Karpas-422 (cell line): ENCODE results near the gene MXRA8. TPM values are rescaled to one million over a fixed set of nuclear protein-coding genes. Genes with fewer than 3 reads are reported as not detected.

ENCODE experiments used
- DNase-seq: peaks from one replicate; pipeline ENCODE4 v3.0.0-alpha.2; 2015
- H2AFZ ChIP-seq: fragments of 200-600 bp; sonication (generic); 2 replicates; pipeline ENCODE4 v1.6.1; 2014; ENCODE audit warnings: antibody characterized with exemption, low read length, mixed read lengths
- H3K27ac ChIP-seq: fragments of 200-600 bp; sonication (generic); 2 replicates; pipeline ENCODE4 v1.5.1; 2014; ENCODE audit warnings: mild to moderate bottlenecking, low read length, moderate library complexity
- H3K27me3 ChIP-seq: fragments of 200-600 bp; sonication (generic); 2 replicates; pipeline ENCODE4 v1.6.1; 2014; ENCODE audit warnings: low read length, mixed read lengths
- H3K36me3 ChIP-seq: fragments of 200-600 bp; sonication (generic); 2 replicates; pipeline ENCODE4 v1.6.1; 2014; ENCODE audit warnings: low read length, mixed read lengths; ENCODE audit not compliant: insufficient read depth
- H3K4me1 ChIP-seq: fragments of 200-600 bp; sonication (generic); 2 replicates; pipeline ENCODE4 v1.6.1; 2014; ENCODE audit warnings: mild to moderate bottlenecking, low read length, mixed read lengths
- H3K4me2 ChIP-seq: fragments of 200-600 bp; sonication (generic); 2 replicates; pipeline ENCODE4 v1.6.1; 2014; ENCODE audit warnings: low read length, low read depth, mild to moderate bottlenecking; ENCODE audit not compliant: poor library complexity, severe bottlenecking
- H3K4me3 ChIP-seq: fragments of 200-600 bp; sonication (generic); 2 replicates; pipeline ENCODE4 v1.5.1; 2014; ENCODE audit warnings: mild to moderate bottlenecking, antibody characterized with exemption, low read length, mixed read lengths
- H3K79me2 ChIP-seq: fragments of 200-600 bp; sonication (generic); 2 replicates; pipeline ENCODE4 v1.6.1; 2014; ENCODE audit warnings: mild to moderate bottlenecking, low read length, mixed read lengths
- H3K9ac ChIP-seq: fragments of 200-600 bp; sonication (generic); 2 replicates; pipeline ENCODE4 v1.6.0; 2014; ENCODE audit warnings: low read length
- H3K9me2 ChIP-seq: fragments of 200-600 bp; sonication (generic), shearing (Covaris generic); replicated peaks from 2 replicates; pipeline ENCODE4 v1.6.0; 2014; ENCODE audit warnings: mild to moderate bottlenecking, low read length, moderate library complexity; ENCODE audit not compliant: insufficient read depth
- H3K9me3 ChIP-seq: fragments of 300-700, 200-600 bp; sonication (generic); 2 replicates; pipeline ENCODE4 v1.6.1; 2014; ENCODE audit warnings: low read length, mixed read lengths
- H4K20me1 ChIP-seq: fragments of 200-600 bp; sonication (generic); 2 replicates; pipeline ENCODE4 v1.6.1; 2014; ENCODE audit warnings: mild to moderate bottlenecking, antibody characterized with exemption, low read length, low read depth; ENCODE audit not compliant: insufficient read depth
- total RNA-seq: library from RNA; depleted of rRNA; stranded (reverse); fragments of >200 nt; shearing (Covaris generic); gene quantifications from 2 replicates; pipeline ENCODE4 v1.2.3, GENCODE V29; 2014; ENCODE audit warnings: low replicate concordance

Gene MXRA8
- total RNA-seq, 1 experiment from 2014 or later, result not detected

DNA sequence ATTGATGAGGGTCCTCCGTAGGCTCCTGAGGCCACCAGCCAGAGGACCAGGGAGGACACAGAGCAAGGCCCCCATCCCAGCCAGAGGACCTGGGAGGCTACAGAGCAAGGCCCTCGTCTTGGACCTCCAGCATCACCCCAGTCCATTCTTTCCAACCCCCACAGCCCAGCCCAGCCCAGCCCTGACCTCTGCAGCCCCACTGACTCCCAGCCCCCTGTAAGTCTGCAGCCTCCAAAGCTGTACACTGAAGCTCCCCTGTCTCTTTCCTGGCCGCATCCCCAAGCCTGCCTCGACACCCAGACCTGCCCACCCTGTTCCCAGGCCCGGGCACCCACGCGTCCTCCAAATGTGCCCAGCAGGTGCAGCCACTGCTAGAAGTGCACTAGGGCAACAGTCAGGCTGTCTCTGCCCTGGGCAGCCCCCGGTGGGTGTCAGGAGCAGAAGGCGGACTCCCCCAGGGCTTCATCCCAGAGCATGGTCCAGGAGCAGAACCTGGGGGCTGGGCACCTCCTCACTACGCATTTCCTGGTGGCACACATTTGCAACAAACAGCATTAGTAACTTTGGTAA lies 11.2 kb downstream of the MXRA8 start:
- Histone ChIP-seq H3K79me2 (peaks cover 58% of the 10 kb centered on the region), H3K4me2 (peak overlapping the region; percentile 94)

GRCh38 chr1:1346501-1346890 lies 11.9 kb downstream of the MXRA8 start:
- Histone ChIP-seq H3K9ac (peak overlapping the region; percentile 99; the same call in 1 of the 2 replicates), H3K27me3 (no peaks in the 10 kb centered on the region), H3K36me3 (no peaks in the 10 kb centered on the region; the same call in 1 of the 2 replicates), H2AFZ (no peak overlapping the region), H3K27ac (no peak overlapping the region), H4K20me1 (peaks cover 39% of the 10 kb centered on the region; the same call in 1 of the 2 replicates), H3K4me3 (peak overlapping the region; percentile 99; the same call in 1 of the 2 replicates), H3K4me1 (peaks cover 36% of the 10 kb centered on the region), H3K9me2 (no peaks in the 10 kb centered on the region), H3K79me2 (peaks cover 58% of the 10 kb centered on the region), H3K4me2 (peak overlapping the region; percentile 94), H3K9me3 (no peaks in the 10 kb centered on the region)
- no peak for DNase-seq

More for the DNA sequence above, 11.2 kb downstream of the MXRA8 start:
- Histone ChIP-seq H3K9me3 (no peaks in the 10 kb centered on the region), H3K9ac (peak overlapping the region; percentile 99), H3K4me3 (peak overlapping the region; percentile 99), H4K20me1 (peaks cover 43% of the 10 kb centered on the region; the same call in 1 of the 2 replicates), H2AFZ (no peak overlapping the region), H3K4me1 (peaks cover 42% of the 10 kb centered on the region), H3K36me3 (no peaks in the 10 kb centered on the region; the same call in 1 of the 2 replicates), H3K27ac (peak overlapping the region; percentile 86), H3K9me2 (no peaks in the 10 kb centered on the region), H3K27me3 (no peaks in the 10 kb centered on the region)
- DNase-seq, result no peak

GRCh38 chr1:1345860-1346500 lies 12.4 kb downstream of the MXRA8 start:
- peak overlapping the region; percentile 20 for H3K9ac ChIP-seq
- H3K9me3 ChIP-seq, result no peaks in the 10 kb centered on the region
- no peak overlapping the region for H2AFZ ChIP-seq
- no peaks in the 10 kb centered on the region; the same call in 1 of the 2 replicates for H3K36me3 ChIP-seq
- peaks cover 39% of the 10 kb centered on the region; the same call in 1 of the 2 replicates for H4K20me1 ChIP-seq
- peaks cover 58% of the 10 kb centered on the region for H3K79me2 ChIP-seq
- no peak overlapping the region for H3K4me3 ChIP-seq
- no peak overlapping the region for H3K27ac ChIP-seq
- peak overlapping the region; percentile 7 for H3K4me2 ChIP-seq
- no peak for DNase-seq
- no peaks in the 10 kb centered on the region for H3K27me3 ChIP-seq
- peaks cover 34% of the 10 kb centered on the region for H3K4me1 ChIP-seq
- H3K9me2 ChIP-seq, result no peaks in the 10 kb centered on the region

DNA sequence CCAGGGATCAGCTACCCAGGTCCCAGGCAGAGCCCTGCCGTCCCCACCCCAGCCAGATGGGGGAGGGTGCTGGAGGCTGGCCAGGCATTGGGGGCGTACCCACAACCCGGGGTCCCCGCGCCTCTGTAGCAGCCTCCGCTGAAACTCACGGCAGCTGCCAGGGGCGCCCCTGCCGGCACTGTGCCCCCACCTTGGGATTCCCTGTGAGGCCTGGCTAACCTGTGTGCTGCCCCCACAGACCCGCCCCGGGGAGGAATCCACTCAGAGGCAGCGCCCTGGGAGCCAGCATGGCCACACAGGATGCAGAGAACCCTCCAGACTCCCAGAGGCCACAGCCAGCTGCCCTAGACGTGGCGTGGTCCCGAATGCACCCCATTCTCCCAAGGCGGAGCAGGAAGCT lies 13.0 kb downstream of the MXRA8 start:
- H3K4me2 ChIP-seq, result peak overlapping the region; percentile 7
- peaks cover 3% of the 10 kb centered on the region; the same call in 1 of the 2 replicates for H3K36me3 ChIP-seq
- no peaks in the 10 kb centered on the region for H3K9me2 ChIP-seq
- no peaks in the 10 kb centered on the region for H3K27me3 ChIP-seq
- H2AFZ ChIP-seq, result no peak overlapping the region
- peaks cover 58% of the 10 kb centered on the region for H3K79me2 ChIP-seq
- H3K9me3 ChIP-seq, result no peaks in the 10 kb centered on the region
- peak overlapping the region; percentile 20; the same call in 1 of the 2 replicates for H3K9ac ChIP-seq
- peaks cover 34% of the 10 kb centered on the region for H3K4me1 ChIP-seq
- no peak for DNase-seq
- H3K27ac ChIP-seq, result no peak overlapping the region
- peaks cover 39% of the 10 kb centered on the region; the same call in 1 of the 2 replicates for H4K20me1 ChIP-seq
- H3K4me3 ChIP-seq, result no peak overlapping the region

DNA sequence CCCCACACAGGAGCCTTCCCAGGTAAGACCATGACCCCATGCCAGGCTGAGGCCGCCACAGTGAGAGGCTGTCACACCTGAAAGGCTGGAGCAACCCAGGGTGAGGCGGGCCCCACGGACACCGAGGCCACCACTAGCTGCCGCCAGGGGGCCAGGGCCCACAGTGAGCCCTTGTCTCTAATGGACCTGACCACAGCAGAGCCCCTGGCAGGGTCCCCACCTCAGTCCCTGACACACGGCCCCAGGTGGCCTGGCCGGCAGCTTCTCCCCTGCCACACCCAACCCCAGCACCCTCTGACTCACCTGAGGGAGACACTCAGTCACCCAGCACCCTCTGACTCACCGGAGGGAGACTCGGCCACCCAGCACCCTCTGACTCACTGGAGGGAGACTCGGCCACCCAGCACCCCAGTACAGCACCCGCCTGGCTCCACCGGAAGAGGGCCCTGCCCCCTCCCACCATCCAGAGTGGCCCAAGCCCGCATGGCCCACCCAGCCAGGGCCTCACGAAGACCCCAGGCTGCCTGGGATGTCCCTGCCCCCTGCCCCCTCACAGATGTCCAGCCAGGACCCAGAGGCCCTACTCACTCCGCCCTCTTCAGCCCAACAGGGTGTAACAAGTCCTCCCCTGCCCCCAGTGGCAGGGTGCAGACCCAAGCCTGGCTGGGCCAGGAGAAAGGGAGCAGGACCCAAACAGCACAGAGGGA lies 13.5 kb downstream of the MXRA8 start:
- no peak overlapping the region for H3K27ac ChIP-seq
- no peaks in the 10 kb centered on the region for H3K9me3 ChIP-seq
- no peaks in the 10 kb centered on the region for H3K27me3 ChIP-seq
- peaks cover 58% of the 10 kb centered on the region for H3K79me2 ChIP-seq
- peaks cover 39% of the 10 kb centered on the region; the same call in 1 of the 2 replicates for H4K20me1 ChIP-seq
- peaks cover 3% of the 10 kb centered on the region; the same call in 1 of the 2 replicates for H3K36me3 ChIP-seq
- no peaks in the 10 kb centered on the region for H3K9me2 ChIP-seq
- no peak overlapping the region for H3K4me2 ChIP-seq
- peak; percentile 71 for DNase-seq
- H2AFZ ChIP-seq, result no peak overlapping the region
- H3K4me3 ChIP-seq, result no peak overlapping the region
- H3K4me1 ChIP-seq, result peaks cover 34% of the 10 kb centered on the region
- no peak overlapping the region for H3K9ac ChIP-seq

- H3K4me1 ChIP-seq, result peaks cover 34% of the 10 kb centered on the region
- no peak overlapping the region for H2AFZ ChIP-seq
- H3K9me3 ChIP-seq, result no peaks in the 10 kb centered on the region
- no peak overlapping the region for H3K27ac ChIP-seq
- H3K9ac ChIP-seq, result no peak overlapping the region
- no peak overlapping the region for H3K4me2 ChIP-seq
- H3K27me3 ChIP-seq, result no peaks in the 10 kb centered on the region
- H3K4me3 ChIP-seq, result no peak overlapping the region
- peaks cover 3% of the 10 kb centered on the region; the same call in 1 of the 2 replicates for H3K36me3 ChIP-seq
- peaks cover 39% of the 10 kb centered on the region; the same call in 1 of the 2 replicates for H4K20me1 ChIP-seq
- no peak for DNase-seq
- peaks cover 58% of the 10 kb centered on the region for H3K79me2 ChIP-seq
- no peaks in the 10 kb centered on the region for H3K9me2 ChIP-seq
Measured at GRCh38 chr1:1343811-1344421, 14.4 kb downstream of the MXRA8 start.

DNA sequence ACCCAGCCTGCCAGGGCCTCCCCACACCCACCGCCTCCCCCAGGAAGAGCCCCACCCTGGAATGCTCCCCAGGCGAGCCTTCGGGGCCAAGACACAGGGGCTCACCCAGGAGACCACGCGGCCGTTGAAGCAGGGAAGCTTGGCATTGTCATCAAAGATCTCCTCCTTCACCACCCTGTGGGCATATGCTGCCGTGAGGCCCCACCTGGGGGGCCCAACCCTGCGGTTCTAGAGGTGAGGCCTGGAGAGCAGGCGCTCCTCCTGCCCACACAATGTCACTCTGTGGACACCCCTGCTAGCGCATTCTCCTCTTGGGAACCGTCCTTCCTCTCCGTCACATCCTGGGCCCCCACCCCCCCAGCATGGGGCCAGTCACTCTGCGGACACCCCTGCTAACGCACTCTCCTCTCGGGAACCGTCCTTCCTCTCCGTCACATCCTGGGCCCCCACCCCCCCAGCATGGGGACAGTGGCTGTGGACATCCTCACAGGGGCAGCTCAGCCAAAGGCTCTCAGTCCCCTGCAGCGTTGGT lies 15.7 kb downstream of the MXRA8 start:
- Histone ChIP-seq H3K4me2 (no peak overlapping the region), H3K36me3 (peaks cover 3% of the 10 kb centered on the region; the same call in 1 of the 2 replicates), H3K4me1 (peaks cover 29% of the 10 kb centered on the region), H3K27me3 (no peaks in the 10 kb centered on the region), H3K27ac (no peak overlapping the region), H3K79me2 (peaks cover 46% of the 10 kb centered on the region), H3K4me3 (no peak overlapping the region), H3K9me2 (no peaks in the 10 kb centered on the region), H3K9me3 (no peaks in the 10 kb centered on the region), H4K20me1 (peaks cover 37% of the 10 kb centered on the region; the same call in 1 of the 2 replicates), H2AFZ (no peak overlapping the region), H3K9ac (no peak overlapping the region)
- DNase-seq, result no peak
